C1 segment of cervical spinal cord (tissue), 14 donors: Measurements from ENCODE around the gene GRIK2.
"Not testable (repeated sequence)": the region's sequence is repeated elsewhere in the genome, so short reads cannot be mapped to it uniquely, and the experiment has no call there.

Experiments
- DNase-seq, 14 donors: peaks; one replicate each; lab custom pipeline; 2025; lab: John Stamatoyannopoulos, UW

The GRIK2 gene

GRCh38 chr6:101626269-101626668 is 232.8 kb downstream of the GRIK2 start:
- peak in 2 of 14 donors; percentile 9 to 30 for DNase-seq

DNA sequence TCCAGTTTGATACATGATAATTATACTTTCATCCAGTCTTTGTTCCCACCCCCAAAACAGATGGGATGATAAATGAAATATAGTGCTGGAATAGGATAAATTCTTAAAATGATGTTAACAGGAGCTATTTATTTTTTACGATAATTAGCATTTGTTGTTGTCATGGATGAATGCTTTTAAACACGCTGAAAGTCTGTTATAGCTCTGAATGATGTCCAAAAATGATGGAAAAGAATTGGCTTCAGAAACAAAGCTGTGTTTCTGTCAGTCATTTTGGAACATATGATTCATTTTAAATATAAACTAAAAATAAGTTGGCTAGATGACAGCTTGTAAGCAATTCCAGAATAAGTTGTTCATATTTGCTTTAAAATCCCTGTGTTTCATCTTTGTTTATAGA is 237.4 kb downstream of the GRIK2 start:
- peak in 1 of 14 donors; percentile 34 for DNase-seq

- DNase-seq, result peak in 1 of 14 donors; percentile 46
These were observed 239.6 kb downstream of the GRIK2 start for GRCh38 chr6:101633081-101633480.

DNA sequence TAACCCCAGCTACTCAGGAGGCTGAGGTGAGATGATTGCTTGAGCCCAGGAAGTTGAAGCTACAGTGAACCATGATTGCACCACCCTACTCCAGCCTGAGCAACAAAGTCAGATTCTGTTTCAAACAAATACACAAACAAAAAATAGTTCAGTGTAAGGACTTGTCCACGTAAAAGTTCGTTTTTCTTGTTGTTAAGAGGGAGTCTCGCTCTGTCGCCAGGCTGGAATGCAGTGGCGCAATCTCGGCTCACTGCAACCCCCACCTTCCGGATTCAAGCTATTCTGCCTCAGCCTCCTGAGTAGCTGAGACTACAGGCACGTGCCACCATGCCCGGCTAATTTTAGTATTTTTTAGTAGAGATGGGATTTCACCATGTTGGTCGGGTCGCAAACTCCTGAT is 245.4 kb downstream of the GRIK2 start:
- not testable (repeated sequence) for DNase-seq

- DNase-seq, result no peak
These were observed 246.6 kb downstream of the GRIK2 start for GRCh38 chr6:101640131-101640530.

GRCh38 chr6:101645770-101646169 is 252.3 kb downstream of the GRIK2 start:
- DNase-seq, result no peak

GRCh38 chr6:101650402-101651100 is 257.0 kb downstream of the GRIK2 start:
- DNase-seq, result no peak

- DNase-seq, result no peak
These were observed 258.6 kb downstream of the GRIK2 start for GRCh38 chr6:101652079-101652478.

DNA sequence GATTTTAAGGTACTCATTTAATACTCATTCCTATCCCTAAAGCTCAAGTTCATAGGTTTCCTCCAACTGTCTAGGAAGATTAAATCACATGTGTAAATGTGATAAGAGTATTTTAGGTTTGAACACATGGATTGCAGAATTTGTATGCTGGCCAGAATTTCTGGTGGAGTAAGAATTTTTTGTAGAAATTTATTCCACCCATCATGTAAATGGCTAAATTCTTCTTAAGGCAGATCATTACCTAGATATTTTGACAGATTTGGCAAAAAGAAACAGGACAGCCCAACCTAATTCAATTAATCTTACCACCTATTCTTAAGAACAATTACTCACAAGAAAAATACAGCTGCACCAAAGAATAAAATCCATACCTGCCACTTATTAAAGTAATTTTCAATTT is 261.6 kb downstream of the GRIK2 start:
- no peak for DNase-seq

DNA sequence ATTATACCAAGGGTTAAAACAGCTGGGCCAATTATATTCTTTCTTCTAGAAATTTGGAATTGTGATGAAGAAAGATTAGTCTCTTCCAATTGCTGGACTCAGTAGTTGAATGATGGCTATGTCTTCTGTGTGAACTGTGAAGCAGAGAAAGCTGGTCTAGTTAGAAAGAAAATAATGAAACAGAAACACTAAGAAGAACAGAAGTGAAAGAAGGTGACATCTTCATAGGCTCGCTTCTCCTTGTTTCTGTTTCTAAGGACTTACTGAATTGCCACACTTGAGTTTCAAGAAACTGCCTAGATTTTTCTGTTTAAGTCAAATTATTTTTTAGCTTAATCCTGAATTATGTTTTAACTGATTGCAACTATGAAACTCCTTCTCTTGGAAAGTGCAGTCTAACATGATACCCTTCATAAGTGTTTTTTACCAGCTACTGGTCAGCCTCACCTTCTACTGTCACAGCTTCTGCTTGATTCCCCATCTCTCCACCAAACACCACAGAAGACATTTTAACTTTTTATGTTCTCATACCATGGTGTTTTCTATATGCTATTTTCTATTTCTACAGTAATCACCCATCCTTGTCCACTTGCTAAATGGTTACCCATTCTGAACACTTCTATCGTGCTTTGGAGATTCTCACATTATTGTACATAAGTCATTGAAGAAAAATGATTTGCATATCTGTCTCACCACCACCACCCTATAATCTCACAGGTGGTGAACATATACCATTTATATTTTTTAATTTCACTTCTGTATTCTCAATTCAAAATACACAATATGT is 268.8 kb downstream of the GRIK2 start:
- no peak for DNase-seq

DNA sequence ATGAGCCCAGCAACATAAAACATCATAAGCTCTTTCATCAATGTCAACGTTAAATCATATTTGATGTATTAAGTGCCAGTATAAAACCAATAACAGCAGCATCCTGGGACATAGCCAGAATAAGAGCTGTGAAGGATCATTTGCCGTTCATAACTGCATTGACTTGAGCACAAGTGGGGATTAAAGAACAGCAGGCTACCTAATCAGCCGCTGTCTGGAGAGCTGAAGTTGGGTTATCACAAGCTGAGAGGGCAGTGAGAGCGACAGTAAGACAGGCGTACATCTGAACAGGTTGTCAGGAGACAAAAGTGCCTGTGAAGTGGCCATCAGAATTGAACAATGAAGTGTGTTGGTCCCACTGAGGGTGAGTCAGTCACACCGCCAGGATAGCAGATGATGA is 269.6 kb downstream of the GRIK2 start:
- no peak for DNase-seq

DNA sequence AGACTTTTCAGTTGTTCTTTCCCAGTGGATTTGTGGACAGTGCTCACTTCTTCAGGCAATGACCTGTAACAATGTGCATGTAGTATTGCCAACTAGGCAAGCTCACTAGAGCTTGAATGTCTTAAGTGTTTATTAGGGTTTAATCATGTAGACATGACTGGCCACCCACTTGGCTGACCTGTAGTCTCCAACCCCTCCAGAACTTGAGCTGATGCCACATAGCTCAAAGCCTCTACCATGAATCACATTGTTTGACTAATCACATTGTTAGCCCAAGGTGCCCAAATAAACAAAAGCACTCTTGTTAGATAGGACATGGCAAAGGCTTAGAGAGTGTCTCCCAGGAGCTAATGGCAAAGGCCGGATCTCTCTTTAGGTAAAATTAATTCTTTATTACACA is 272.7 kb downstream of the GRIK2 start:
- no peak for DNase-seq

DNA sequence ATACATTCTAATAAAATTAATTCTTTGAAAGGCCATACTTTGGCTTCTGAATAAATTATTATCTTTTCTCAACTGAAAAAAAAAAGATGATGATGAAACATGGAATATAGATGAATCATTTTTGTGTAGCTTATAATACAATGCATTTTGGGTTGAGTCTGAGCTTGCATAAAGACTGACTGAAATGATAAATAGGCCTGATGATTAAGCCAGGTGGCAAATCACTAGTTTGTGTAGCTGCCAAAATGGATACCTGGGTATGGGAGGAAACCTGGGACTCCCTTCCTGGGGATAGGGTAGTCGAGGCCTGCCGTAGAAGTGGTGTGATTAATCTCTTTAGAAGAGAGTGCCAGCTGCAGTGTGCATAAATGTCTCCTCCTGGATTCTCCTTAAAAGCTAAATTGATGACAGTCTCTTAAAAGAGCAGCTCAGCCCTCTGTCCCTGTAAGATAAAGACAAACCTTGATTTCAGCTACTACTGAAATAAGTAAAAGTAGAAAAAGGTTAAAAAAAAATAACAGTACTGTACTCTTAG is 275.1 kb downstream of the GRIK2 start:
- peak in 1 of 14 donors; percentile 18 for DNase-seq

DNA sequence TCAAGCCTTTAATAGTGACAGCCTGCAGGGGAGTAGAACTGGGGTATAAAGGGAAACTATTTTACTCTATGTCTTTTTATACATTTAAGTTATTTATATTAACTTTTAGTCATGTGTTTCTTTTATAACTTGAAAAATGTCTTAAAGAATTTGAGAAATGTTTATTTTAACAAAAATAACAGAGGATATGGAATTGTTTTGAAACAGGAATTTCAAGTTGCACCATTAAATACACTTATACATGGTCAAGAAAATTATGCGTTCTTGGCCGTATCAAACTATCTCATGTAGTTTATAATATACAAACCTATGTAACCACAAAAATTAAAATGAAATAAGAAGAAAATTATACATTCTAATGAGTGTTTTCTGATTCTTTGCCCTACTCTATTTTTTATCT is 282.7 kb downstream of the GRIK2 start:
- DNase-seq, result no peak

DNA sequence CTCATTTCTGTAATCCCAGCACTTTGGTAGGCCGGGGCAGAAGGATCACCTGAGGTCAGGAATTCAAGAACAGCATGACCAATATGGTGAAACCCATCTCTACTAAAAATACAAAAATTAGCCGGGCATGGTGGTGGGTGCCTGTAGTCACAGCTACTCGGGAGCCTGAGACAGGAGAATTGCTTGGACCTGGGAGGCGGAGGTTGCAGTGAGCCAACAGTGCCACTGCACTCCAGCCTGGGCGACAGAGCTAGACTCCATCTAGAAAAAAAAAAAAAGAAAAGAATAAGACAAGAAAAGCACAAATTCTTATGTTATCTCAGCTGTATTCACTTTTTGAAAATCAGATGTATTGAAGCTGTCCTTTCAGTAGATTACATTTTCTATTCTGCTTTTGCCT is 289.4 kb downstream of the GRIK2 start:
- DNase-seq, result no peak

GRCh38 chr6:101683884-101684283 is 290.4 kb downstream of the GRIK2 start:
- no peak for DNase-seq

DNA sequence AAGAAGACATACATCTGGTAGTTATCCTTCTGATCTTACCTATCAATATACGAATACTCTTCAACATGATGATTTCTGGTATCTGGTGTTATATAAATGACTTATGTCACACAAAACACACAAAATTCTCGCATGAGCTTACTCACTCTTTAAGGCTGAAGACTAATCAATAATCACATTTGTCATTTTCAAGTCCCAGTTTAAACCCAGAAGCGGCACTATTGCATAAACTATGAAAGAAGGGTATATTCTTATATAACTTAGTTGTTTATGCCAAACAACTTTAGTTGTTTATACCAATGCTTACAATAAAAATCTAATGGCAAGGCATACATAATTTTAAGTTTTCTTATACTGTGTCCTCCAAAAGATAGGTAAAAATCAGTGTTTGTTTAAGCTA is 293.1 kb downstream of the GRIK2 start:
- no peak for DNase-seq

GRCh38 chr6:101689156-101689555 is 295.6 kb downstream of the GRIK2 start:
- no peak for DNase-seq

GRCh38 chr6:101689695-101690094 is 296.2 kb downstream of the GRIK2 start:
- DNase-seq, result no peak

- DNase-seq, result no peak
These were observed 307.1 kb downstream of the GRIK2 start for GRCh38 chr6:101700655-101701054.

- DNase-seq, result no peak
These were observed 309.8 kb downstream of the GRIK2 start for GRCh38 chr6:101703311-101703710.

GRCh38 chr6:101705866-101706265 is 312.4 kb downstream of the GRIK2 start:
- no peak for DNase-seq

DNA sequence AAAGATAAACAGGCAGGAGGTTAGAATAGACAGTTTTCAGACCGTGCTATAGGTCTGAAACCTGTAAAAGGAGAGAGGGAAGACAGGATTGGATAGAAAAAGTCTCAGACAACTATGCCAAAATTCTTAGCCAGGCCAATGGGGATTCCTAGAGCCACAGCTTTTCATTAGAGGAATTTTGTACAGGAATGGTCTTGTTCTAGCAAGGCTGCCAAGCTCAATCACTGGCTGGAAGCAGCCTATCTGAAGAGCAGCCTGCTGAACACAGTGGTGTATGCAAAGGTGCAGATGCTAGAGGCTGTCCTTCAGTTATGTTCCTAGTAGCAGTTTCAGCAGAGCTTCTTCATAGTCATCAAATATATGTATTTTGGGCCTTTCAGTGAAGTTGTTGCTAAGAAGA is 313.1 kb downstream of the GRIK2 start:
- peak in 1 of 14 donors; percentile 57 for DNase-seq
